IMR-90 (cell line): ENCODE results near the gene CMTM1.

Experiments used
- CTCF ChIP-seq: conservative IDR thresholded peaks from 2 replicates; pipeline ENCODE4 v1.5.1; 2012; ENCODE audit warnings: mild to moderate bottlenecking, low read depth, low read length, improper control_type of control experiment
- ELK1 ChIP-seq: fragments of 150-350 bp; IDR thresholded peaks from 2 replicates; pipeline ENCODE4 v1.6.1; 2016; ENCODE audit warnings: low read depth, mild to moderate bottlenecking, low read length, moderate library complexity, borderline replicate concordance
- MAFK ChIP-seq: IDR thresholded peaks from 2 replicates; pipeline ENCODE4 v1.6.1; 2012; ENCODE audit warnings: low read depth, low read length, improper control_type of control experiment
- POLR2A ChIP-seq: IDR thresholded peaks from 2 replicates; pipeline ENCODE4 v1.6.1; 2012; ENCODE audit warnings: mild to moderate bottlenecking, low read depth, low read length
- RAD21 ChIP-seq: IDR thresholded peaks from 2 replicates; pipeline ENCODE4 v1.6.1; 2012; ENCODE audit warnings: low read length, improper control_type of control experiment
- SMC3 ChIP-seq: fragments of 150-350 bp; IDR thresholded peaks from 2 replicates; pipeline ENCODE4 v1.6.1; 2016; ENCODE audit warnings: low read depth, mild to moderate bottlenecking, antibody characterized with exemption, low read length, moderate library complexity
- USF2 ChIP-seq: fragments of 150-350 bp; IDR thresholded peaks from 2 replicates; pipeline ENCODE4 v1.6.1; 2017; ENCODE audit warnings: mild to moderate bottlenecking, antibody characterized with exemption, low read length, low read depth

- TF ChIP-seq CTCF (no peak), POLR2A (no peak), USF2 (no peak), SMC3 (no peak), RAD21 (no peak), ELK1 (no peak), MAFK (no peak)
Measured at GRCh38 chr16:66616592-66616991, 50.4 kb downstream of the CMTM1 start.
